Hepatocyte (in vitro differentiated cells): Measurements from ENCODE around the gene TRAF1. TPM values are rescaled to one million over a fixed set of nuclear protein-coding genes. Genes with fewer than 3 reads are reported as not detected.

Experiments used
- DNase-seq: peaks from one replicate; pipeline ENCODE4 v3.0.0-alpha.2; 2016; ENCODE audit warnings: low spot score
- H2AFZ ChIP-seq: fragments of 200-600 bp; sonication (generic); 2 replicates; pipeline ENCODE4 v1.6.0; 2016; ENCODE audit warnings: antibody characterized with exemption, mild to moderate bottlenecking
- H3K27ac ChIP-seq: fragments of 200-600 bp; sonication (generic); 2 replicates; pipeline ENCODE4 v1.5.1; 2016; ENCODE audit warnings: mild to moderate bottlenecking
- H3K27me3 ChIP-seq: fragments of 200-600 bp; sonication (generic); 2 replicates; pipeline ENCODE4 v1.6.1; 2016
- H3K36me3 ChIP-seq: fragments of 200-600 bp; sonication (generic); replicated peaks from 2 replicates; pipeline ENCODE4 v1.5.1; 2016; ENCODE audit warnings: low read depth; ENCODE audit not compliant: insufficient read depth
- H3K4me1 ChIP-seq: fragments of 200-600 bp; sonication (generic); 2 replicates; pipeline ENCODE4 v1.5.1; 2016; ENCODE audit warnings: mild to moderate bottlenecking, moderate library complexity; ENCODE audit not compliant: insufficient read depth
- H3K4me2 ChIP-seq: fragments of 200-600 bp; sonication (generic); 2 replicates; pipeline ENCODE4 v1.6.0; 2016
- H3K4me3 ChIP-seq: fragments of 200-600 bp; sonication (generic); 2 replicates; pipeline ENCODE4 v1.5.1; 2016; ENCODE audit warnings: mild to moderate bottlenecking
- H3K79me2 ChIP-seq: fragments of 200-600 bp; sonication (generic); 2 replicates; pipeline ENCODE4 v1.6.0; 2017; ENCODE audit warnings: mild to moderate bottlenecking
- H3K9me2 ChIP-seq: fragments of 200-600 bp; sonication (generic); replicated peaks from 2 replicates; pipeline ENCODE4 v1.6.0; 2017; ENCODE audit warnings: mild to moderate bottlenecking; ENCODE audit not compliant: insufficient read depth
- H3K9me3 ChIP-seq: fragments of 200-600 bp; sonication (generic); 2 replicates; pipeline ENCODE4 v1.5.1; 2016; ENCODE audit warnings: low read depth, mild to moderate bottlenecking
- H4K20me1 ChIP-seq: fragments of 200-600 bp; sonication (generic); 2 replicates; pipeline ENCODE4 v1.6.0; 2016; ENCODE audit warnings: mild to moderate bottlenecking; ENCODE audit not compliant: insufficient read depth, poor library complexity, severe bottlenecking
- EZH2 ChIP-seq: fragments of 200-600 bp; sonication (generic); IDR thresholded peaks from 2 replicates; pipeline ENCODE4 v1.6.1; 2016; ENCODE audit warnings: antibody characterized with exemption, mild to moderate bottlenecking, borderline replicate concordance
- EZH2phosphoT487 ChIP-seq: fragments of 200-600 bp; sonication (generic); IDR thresholded peaks from one replicate; pipeline ENCODE4 v1.6.1; 2018; ENCODE audit warnings: antibody characterized with exemption, mild to moderate bottlenecking, low read depth, moderate library complexity; ENCODE audit not compliant: unreplicated experiment, severe bottlenecking
- WGBS: methylation state at CpG from one replicate; pipeline ENCODE4 v1.1.6; 2016; ENCODE audit warnings: low lambda C conversion rate; ENCODE audit errors: missing lambda C conversion rate; 5-methylcytosine and 5-hydroxymethylcytosine counted together
- polyA plus RNA-seq: library from polyadenylated mRNA; unstranded; fragments of >200 nt; fragmentation: Nextera tagmentation; extraction: Ambion mirVana; gene quantifications from 2 replicates; pipeline ENCODE4 v1.2.1, GENCODE V29; 2016
- total RNA-seq: library from RNA; depleted of rRNA; stranded (reverse); fragments of >200 nt; gene quantifications from 2 replicates; pipeline ENCODE4 v1.2.3, GENCODE V29; 2014
- TF ChIP-seq, protein P1 (sequence below): fragments of 200-600 bp; sonication (generic); IDR thresholded peaks from 2 replicates; pipeline ENCODE4 v1.5.1; 2016; ENCODE audit warnings: antibody characterized with exemption, mild to moderate bottlenecking; ENCODE audit not compliant: poor library complexity

TRAF1 gene
- total and polyA plus RNA-seq, 2 experiments from 2014 or later, result 2.2 to 4.0 TPM

- 71% methylated on average over 4 of the region's 4 CpGs for WGBS
- no peaks in the 10 kb centered on the region for H3K9me2 ChIP-seq
- peak; percentile 57 for DNase-seq
Measured at GRCh38 chr9:120965344-120966012, 38.9 kb upstream of the TRAF1 start.

GRCh38 chr9:120961936-120962335, 35.3 kb upstream of the TRAF1 start:
- Histone ChIP-seq H2AFZ (no peak overlapping the region), H4K20me1 (no peaks in the 10 kb centered on the region), H3K4me2 (no peak overlapping the region), H3K27ac (no peak overlapping the region), H3K4me1 (peaks cover 7% of the 10 kb centered on the region), H3K36me3 (no peaks in the 10 kb centered on the region), H3K9me3 (no peaks in the 10 kb centered on the region), H3K27me3 (no peaks in the 10 kb centered on the region), H3K9me2 (no peaks in the 10 kb centered on the region), H3K79me2 (no peaks in the 10 kb centered on the region), H3K4me3 (no peak overlapping the region)
- 93% methylated on average over 3 of the region's 3 CpGs for WGBS
- TF ChIP-seq EZH2 (no peak), EZH2phosphoT487 (no peak)
- TF ChIP-seq, protein P1, sequence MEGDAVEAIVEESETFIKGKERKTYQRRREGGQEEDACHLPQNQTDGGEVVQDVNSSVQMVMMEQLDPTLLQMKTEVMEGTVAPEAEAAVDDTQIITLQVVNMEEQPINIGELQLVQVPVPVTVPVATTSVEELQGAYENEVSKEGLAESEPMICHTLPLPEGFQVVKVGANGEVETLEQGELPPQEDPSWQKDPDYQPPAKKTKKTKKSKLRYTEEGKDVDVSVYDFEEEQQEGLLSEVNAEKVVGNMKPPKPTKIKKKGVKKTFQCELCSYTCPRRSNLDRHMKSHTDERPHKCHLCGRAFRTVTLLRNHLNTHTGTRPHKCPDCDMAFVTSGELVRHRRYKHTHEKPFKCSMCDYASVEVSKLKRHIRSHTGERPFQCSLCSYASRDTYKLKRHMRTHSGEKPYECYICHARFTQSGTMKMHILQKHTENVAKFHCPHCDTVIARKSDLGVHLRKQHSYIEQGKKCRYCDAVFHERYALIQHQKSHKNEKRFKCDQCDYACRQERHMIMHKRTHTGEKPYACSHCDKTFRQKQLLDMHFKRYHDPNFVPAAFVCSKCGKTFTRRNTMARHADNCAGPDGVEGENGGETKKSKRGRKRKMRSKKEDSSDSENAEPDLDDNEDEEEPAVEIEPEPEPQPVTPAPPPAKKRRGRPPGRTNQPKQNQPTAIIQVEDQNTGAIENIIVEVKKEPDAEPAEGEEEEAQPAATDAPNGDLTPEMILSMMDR, result no peak
- DNase-seq, result no peak

More at GRCh38 chr9:120965344-120966012, 38.9 kb upstream of the TRAF1 start:
- H4K20me1 ChIP-seq, result no peaks in the 10 kb centered on the region
- H3K36me3 ChIP-seq, result no peaks in the 10 kb centered on the region
- no peak for TF ChIP-seq EZH2
- TF ChIP-seq EZH2phosphoT487, result no peak
- TF ChIP-seq, protein P1, result no peak
- H3K4me2 ChIP-seq, result no peak overlapping the region
- no peaks in the 10 kb centered on the region for H3K9me3 ChIP-seq
- H3K79me2 ChIP-seq, result no peaks in the 10 kb centered on the region
- H3K27ac ChIP-seq, result peak overlapping the region; percentile 52
- H3K4me3 ChIP-seq, result no peak overlapping the region
- H2AFZ ChIP-seq, result no peak overlapping the region
- no peaks in the 10 kb centered on the region for H3K27me3 ChIP-seq
- H3K4me1 ChIP-seq, result peaks cover 14% of the 10 kb centered on the region

DNA sequence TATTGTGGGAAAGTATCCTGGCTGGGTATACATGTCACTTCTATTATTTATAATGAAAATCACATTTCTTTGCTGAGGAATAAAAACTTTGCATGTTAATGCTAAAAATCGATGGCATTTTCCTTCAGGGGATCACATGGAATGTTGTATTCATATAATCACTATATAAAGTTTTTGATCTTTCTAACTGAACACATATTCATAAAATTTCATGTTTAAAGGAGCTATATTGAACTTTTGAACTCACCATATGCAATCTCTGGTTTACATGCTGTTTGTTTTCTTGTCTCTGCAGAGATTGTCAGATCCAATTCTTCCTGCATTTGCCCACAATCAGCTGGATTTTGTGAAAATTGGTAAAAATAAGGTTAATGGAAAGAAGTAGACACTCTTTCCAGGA, 33.4 kb upstream of the TRAF1 start:
- Histone ChIP-seq H3K4me1 (no peaks in the 10 kb centered on the region), H3K9me2 (no peaks in the 10 kb centered on the region), H3K79me2 (no peaks in the 10 kb centered on the region), H2AFZ (no peak overlapping the region), H3K27me3 (no peaks in the 10 kb centered on the region), H3K27ac (peak overlapping the region; percentile 5), H3K36me3 (no peaks in the 10 kb centered on the region), H3K9me3 (no peaks in the 10 kb centered on the region), H3K4me3 (no peak overlapping the region), H4K20me1 (no peaks in the 10 kb centered on the region), H3K4me2 (no peak overlapping the region)
- TF ChIP-seq EZH2phosphoT487 (no peak), EZH2 (no peak)
- TF ChIP-seq, protein P1, result no peak
- 64% methylated on average over 1 of the region's 1 CpG for WGBS
- no peak for DNase-seq
